K562 (cell line): ENCODE measurements around the gene ANKRD13A.

Experiments
- DNMT1 ChIP-seq: fragments of 450-650 bp; IDR thresholded peaks from 2 replicates; pipeline ENCODE4 v1.6.1; 2016; ENCODE audit warnings: antibody characterized with exemption, mild to moderate bottlenecking
- ETV5 ChIP-seq: sonication (generic); formaldehyde crosslinking; IDR thresholded peaks from 2 replicates; pipeline ENCODE4 v1.4.0; 2020; ENCODE audit warnings: low read depth, mild to moderate bottlenecking, missing genetic modification reagents
- EZH2 ChIP-seq: IDR thresholded peaks from 2 replicates; pipeline ENCODE4 v1.6.1; 2012; ENCODE audit warnings: low read depth, mild to moderate bottlenecking, inconsistent platforms, low read length, borderline replicate concordance
- RFX7 ChIP-seq: fragments of 250-450 bp; sonication (Bioruptor Pico); IDR thresholded peaks from 2 replicates; pipeline ENCODE4 v1.5.1; 2021; ENCODE audit warnings: mild to moderate bottlenecking
- SAFB ChIP-seq: fragments of 200-400 bp; formaldehyde crosslinking; IDR thresholded peaks from 2 replicates; pipeline ENCODE4 v1.6.1; 2017; ENCODE audit warnings: low read depth, low read length, borderline replicate concordance
- TEAD4 ChIP-seq, 2 experiments: sonication (generic) in 1 of 2; formaldehyde crosslinking in 1 of 2; IDR thresholded peaks; 2 replicates each; pipeline versions ENCODE4 v1.6.1 to v1.8.0; 2012 to 2022; ENCODE audit warnings: borderline replicate concordance in 1 of 2, inconsistent platforms in 1 of 2, low read length in 1 of 2, mild to moderate bottlenecking in 1 of 2, missing genetic modification reagents in 1 of 2
- ZNF639 ChIP-seq, 2 experiments: fragments of 200-800 bp in 1 of 2; sonication (Bioruptor generic) in 1 of 2; sonication (generic) in 1 of 2; formaldehyde crosslinking in 1 of 2; IDR thresholded peaks in 1 of 2; conservative IDR thresholded peaks in 1 of 2; 2 replicates each; pipeline versions ENCODE4 v1.5.0 to v1.6.1; 2016 to 2020; ENCODE audit warnings: missing compliant biosample characterization in 1 of 2, missing genetic modification characterization in 1 of 2, missing genetic modification reagents in 1 of 2
- TF ChIP-seq, protein P1 (sequence below): sonication (generic); formaldehyde crosslinking; IDR thresholded peaks from 2 replicates; pipeline ENCODE4 v1.9.0; 2022; ENCODE audit warnings: mild to moderate bottlenecking, missing genetic modification reagents
- TF ChIP-seq, protein P2 (sequence below): sonication (generic); formaldehyde crosslinking; IDR thresholded peaks from 2 replicates; pipeline ENCODE4 v1.9.0; 2022; ENCODE audit warnings: mild to moderate bottlenecking, missing genetic modification reagents

- TF ChIP-seq, protein P1, sequence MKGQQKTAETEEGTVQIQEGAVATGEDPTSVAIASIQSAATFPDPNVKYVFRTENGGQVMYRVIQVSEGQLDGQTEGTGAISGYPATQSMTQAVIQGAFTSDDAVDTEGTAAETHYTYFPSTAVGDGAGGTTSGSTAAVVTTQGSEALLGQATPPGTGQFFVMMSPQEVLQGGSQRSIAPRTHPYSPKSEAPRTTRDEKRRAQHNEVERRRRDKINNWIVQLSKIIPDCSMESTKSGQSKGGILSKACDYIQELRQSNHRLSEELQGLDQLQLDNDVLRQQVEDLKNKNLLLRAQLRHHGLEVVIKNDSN (CRISPR knock-in tag): peak; percentile 90
- no peak for TF ChIP-seq EZH2
- TF ChIP-seq, protein P2, sequence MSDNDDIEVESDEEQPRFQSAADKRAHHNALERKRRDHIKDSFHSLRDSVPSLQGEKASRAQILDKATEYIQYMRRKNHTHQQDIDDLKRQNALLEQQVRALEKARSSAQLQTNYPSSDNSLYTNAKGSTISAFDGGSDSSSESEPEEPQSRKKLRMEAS: peak; percentile 97
- TF ChIP-seq SAFB: no peak
- no peak for TF ChIP-seq RFX7
- TF ChIP-seq DNMT1: no peak
- TF ChIP-seq ETV5 (CRISPR knock-in tag): no peak; the same call in 1 of the 2 replicates
- TF ChIP-seq TEAD4 (IDR thresholded peaks at IDR 0.05; ENCODE audit: low read length): peak; percentile 49; the same call in 1 of the 2 replicates
- TF ChIP-seq TEAD4 (CRISPR knock-in tag; IDR thresholded peaks at IDR 0.05; ENCODE audit: borderline replicate concordance): no peak
- peak in 1 of 2 experiments; percentile 95; a peak in 2 of 4 replicates for TF ChIP-seq ZNF639 (CRISPR knock-in tag; conservative IDR thresholded peaks at IDR 0.05 in 1 of 2, IDR thresholded peaks at IDR 0.05 in 1 of 2)
Measured at GRCh38 chr12:110079477-110080400, 80.5 kb downstream of the ANKRD13A start.
